ENCODE results near the gene ATP6V0A1.

The ATP6V0A1 gene

GRCh38 chr17:42563950-42564349 is 105.3 kb downstream of the ATP6V0A1 start:
- no peak for DNase-seq

GRCh38 chr17:42564815-42565522 is 106.3 kb downstream of the ATP6V0A1 start:
- no peak for DNase-seq

GRCh38 chr17:42565523-42566214 is 107.0 kb downstream of the ATP6V0A1 start:
- DNase-seq, result no peak

DNA sequence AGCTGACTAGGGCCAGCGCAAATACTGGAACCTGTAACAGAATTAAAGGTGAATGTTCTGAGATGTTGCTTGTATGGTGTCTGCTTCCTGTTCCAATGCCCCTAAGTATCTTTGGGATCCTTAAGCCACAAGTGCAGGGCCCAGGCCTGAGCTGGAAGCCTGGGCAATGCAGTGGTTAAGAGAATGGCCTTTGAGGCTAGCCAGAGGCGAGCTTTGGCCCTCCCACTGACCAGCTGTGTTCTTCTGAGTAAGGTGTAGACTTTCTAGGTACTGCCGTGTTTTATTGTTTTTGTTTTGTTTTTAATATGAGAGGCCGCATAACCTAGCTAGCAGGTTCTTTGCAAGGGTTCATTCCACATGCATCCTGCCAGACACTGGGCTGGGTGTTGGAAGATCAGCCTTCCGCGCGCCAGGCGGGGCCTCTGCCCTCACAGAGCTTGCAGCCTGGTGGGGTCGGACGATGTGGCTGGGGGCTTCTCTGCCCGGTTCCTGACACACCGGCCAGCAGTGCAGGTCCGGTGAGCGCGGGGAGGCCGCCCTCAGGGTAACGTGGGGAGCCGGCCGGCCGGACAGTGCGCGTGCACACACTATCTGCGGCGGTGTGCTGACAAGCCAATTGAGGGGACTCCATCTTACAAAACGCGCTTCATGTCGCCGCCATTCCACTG is 107.7 kb downstream of the ATP6V0A1 start:
- DNase-seq, result no peak

- peak; percentile 91 for DNase-seq
Observed at GRCh38 chr17:42566883-42567573, 108.3 kb downstream of the ATP6V0A1 start, which contains the start of gene MLX. Gene MLX, plus strand, starts transcription at chr17:42567100. Its CDS starts 25 bp downstream, at chr17:42567125.

GRCh38 chr17:42568341-42569111 is 109.8 kb downstream of the ATP6V0A1 start:
- DNase-seq, result no peak

- DNase-seq, result no peak
Observed at GRCh38 chr17:42571435-42572225, 113.0 kb downstream of the ATP6V0A1 start.

Data from NCI-H2171 treated with DMSO at 0.1 percent for 48 hours (cell line).